GM18861 (cell line): ENCODE data around the gene PACS2.
"Not testable (repeated sequence)": the region's sequence is repeated elsewhere in the genome, so short reads cannot be mapped to it uniquely, and the experiment has no call there.

Experiments
- ATAC-seq: cut with Tn5 transposase; IDR thresholded peaks from one replicate; pipeline ENCODE4 v1.9.1; 2021; ENCODE audit not compliant: unreplicated experiment

The PACS2 gene

DNA sequence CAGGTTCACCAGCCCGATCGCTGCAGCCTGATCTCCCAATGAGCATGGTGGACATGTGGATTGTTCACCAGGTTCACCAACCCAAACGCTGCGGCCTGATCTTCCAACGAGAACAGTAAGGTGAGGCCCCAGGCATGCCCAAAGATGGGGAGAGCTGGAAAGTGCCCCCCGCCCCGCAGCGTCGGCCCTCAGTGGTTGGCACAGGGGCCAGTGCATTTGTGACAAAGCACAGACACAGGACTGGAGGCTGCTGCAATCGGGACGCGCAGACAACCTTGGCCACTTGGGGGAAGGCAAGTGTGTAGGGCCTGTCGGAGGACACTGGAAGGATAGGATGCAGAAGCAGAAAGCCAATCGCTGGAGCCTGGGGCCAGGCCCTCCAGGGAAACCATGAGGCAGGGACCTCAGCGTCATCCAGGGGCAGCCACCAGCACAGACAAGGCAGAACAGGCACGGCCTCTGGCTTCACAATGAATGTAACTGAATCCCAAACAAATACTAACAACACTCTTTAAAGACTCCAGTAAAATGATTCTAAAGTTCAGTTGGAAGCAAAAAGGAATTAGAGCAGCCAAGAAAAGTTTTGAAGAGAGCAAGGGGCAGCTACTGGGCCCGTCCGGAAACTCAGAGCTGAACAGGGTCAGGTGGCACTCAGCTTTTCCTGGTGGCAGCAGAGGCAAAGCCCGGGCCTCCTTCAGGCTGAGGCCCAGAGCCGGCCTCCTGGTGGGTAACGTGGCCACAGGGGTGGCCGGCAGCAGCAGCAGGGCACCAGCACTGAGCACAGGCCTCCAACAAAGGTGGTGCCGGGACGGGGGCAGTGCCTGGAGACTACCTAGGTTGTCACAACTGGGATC lies 27.1 kb upstream of the PACS2 start:
- ATAC-seq, result no peak

DNA sequence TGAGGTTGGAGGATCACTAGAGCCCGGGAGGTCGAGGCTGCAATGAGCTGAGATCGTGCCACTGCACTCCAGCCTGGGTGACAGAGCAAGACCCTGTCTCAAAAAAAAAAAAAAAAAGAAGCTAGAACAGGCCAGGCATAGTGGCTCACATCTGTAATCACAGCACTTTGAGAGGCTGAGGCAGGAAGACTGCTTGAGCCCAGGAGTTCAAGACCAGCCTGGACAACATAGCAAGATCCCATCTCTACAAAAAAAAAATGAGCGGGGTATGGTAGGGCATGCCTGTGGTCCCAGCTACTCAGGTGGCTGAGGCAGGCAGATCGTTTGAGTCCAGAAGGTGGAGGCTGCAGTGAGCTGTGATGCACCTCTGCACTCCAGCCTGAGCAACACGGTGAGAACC lies 25.6 kb upstream of the PACS2 start:
- ATAC-seq, result not testable (repeated sequence)

DNA sequence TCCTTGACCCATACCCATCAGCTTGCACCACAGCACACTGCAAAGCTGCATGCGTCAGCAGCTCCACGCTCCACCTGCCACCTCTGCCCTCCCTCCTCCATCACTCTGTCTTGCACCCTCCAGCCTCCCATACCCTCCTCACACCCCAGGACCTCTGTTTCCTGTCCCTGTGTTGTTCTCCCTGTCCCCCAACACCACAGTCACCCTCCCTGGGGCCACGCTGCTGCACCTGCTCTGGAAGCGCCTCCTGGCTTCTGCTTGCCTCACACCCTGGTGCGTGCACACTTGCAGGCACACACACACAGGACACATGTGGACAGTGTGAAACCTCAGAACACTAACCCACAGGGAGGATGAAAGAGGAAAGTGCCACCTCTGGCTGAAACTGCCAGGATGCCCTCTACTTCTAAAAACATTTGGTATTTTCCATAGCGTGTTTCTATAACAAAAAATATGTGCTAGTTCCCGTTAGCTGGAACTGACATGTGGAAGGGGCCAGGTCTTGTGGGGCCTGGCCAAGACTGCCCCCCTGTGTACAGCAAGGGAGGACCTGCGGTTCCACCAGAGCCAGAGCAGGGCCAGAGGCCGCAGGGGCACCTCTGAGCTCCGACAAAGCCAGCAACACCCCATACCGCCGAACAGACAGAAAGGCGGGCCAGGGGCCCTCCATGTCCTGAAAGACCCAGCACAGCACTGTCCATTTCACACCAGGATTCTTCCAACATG lies 23.8 kb upstream of the PACS2 start:
- ATAC-seq, result no peak

DNA sequence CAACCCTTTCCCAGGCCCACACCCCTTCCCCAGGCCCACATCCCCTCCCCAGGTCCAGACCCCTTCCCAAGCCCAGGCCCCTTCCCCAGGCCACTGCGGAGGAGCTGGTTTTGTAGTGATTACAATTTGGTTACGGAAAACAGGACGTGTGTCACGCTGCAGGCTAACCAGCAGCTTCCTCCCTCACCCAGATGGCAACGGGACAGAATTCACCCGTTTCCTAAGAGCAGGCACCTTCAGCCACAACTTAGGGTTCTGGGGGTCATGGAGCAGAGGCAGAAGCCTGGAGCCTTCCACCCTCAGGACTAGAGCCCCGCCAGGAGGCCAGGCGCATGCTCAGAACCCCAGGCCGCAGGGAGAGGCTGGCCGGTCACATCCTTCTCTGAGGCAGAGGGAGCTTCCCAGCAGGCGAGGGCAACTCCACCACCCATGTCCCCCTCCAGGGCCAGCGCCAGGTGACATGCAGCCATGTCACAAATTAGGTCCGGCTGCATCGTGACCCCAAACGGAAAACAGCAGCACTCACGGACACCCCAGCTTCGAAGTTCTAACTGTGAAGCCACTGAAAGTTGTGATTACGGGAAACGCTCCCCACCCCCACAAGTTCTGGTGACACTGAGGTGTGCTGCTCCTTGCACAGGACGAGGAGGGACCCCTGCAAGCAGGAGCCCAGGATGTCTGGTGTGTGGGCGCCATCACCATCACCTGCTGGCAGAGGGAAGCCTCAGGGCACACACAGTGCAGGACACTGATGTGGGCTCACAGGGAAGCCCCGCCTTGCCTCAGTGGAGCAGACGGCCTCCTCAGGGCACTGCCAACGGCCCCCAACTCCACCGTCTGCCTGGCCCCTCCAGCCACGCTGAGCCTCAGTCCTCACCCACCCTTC lies 21.5 kb upstream of the PACS2 start:
- no peak for ATAC-seq

DNA sequence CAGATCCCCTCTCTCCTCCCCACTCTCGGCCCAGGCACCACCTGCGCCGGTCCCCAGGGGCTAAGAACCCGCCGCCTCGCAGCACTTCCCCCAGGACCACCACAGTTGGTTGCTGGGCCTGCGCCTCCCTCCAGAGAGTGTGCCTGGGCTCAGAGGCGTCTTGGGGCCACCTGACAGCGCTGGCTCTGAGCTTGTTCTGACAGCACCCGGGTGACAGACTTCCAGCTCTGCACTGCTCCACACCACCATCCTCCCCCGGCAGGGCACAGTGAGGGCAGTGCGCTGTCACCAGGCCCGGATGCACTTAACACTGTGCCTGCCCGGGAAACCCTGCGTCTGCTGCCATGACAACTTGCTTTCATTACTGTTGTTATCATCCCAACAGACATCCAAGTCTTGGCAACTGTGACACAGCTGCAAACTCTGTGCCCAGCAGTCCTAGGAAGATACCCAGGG lies 20.4 kb upstream of the PACS2 start:
- no peak for ATAC-seq

- not testable (repeated sequence) for ATAC-seq
Measured at GRCh38 chr14:105297311-105297710, 17.2 kb upstream of the PACS2 start.

DNA sequence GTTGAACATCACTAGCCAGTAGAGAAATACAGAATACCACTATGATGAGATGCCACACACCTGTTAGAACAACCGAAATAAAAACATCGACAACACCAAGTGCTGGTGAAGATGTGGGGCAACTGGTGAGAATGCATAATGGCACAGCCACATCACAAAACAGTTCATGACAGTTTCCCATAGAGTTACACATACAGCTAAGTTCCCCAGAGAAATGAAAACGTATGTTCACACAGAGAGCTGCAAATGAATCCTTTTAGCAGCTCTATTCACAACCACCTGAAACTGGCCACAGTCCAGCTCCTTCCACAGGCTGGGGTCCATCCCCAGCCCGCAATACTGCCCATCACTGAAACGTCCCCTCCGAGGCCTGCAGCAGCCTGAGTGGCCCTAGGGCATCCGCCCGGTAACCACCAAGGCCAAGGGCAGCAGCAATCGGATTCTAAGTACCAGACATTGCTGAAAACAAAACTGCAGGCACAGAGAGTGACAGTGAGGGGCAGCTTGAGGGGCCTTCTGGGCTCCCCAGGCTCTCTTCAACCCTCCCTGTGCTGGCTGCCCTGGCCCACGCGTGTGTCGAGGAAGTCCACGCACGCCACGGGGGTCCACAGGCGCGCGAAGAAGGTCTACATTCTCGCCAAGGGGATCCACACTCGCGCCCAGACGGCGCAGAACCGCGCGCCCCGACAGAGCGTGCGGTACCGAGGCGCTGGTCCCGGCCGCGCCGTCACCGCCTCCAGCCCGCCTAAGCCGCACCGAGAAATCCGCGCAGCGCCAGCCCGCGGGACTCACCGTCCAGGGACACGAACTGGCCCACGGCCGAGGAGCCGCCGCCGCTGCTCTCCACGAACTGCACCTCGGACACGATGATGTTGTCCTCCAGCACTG lies 14.7 kb upstream of the PACS2 start:
- peak; percentile 19 for ATAC-seq

DNA sequence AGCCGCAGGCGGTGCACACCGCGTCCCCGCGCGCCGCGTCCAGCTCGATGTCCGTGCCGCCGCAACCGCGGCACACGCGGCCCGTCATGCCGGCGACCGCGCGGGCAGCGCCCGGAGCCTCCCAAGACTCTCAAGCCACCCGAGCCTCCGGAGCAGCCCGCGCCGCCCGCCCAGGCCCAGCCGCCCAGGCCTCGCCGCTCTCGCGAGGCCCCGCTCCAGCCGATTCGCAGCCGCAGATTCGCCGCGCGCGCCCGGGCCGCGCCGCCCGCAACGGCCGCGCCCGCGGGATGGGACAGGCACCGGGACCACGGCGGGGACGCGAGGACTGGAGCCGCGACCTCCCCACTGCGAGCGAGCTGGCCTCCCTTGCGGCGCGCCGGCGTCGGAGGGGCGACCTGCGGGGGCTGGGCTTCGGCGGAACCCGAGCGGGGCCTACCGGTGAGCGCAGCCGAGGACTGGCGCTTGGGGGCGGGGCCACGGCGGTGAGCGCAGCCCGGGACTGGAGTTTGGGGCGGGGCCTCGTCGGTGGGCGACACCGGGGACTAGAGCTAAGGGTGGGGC lies 13.9 kb upstream of the PACS2 start, which contains the start of gene BRF1:
BRF1 (minus strand) TSS at position 460 of the 561 bp plus-strand sequence; CDS start at position 88, 372 bp downstream.
- ATAC-seq, result peak; percentile 73

DNA sequence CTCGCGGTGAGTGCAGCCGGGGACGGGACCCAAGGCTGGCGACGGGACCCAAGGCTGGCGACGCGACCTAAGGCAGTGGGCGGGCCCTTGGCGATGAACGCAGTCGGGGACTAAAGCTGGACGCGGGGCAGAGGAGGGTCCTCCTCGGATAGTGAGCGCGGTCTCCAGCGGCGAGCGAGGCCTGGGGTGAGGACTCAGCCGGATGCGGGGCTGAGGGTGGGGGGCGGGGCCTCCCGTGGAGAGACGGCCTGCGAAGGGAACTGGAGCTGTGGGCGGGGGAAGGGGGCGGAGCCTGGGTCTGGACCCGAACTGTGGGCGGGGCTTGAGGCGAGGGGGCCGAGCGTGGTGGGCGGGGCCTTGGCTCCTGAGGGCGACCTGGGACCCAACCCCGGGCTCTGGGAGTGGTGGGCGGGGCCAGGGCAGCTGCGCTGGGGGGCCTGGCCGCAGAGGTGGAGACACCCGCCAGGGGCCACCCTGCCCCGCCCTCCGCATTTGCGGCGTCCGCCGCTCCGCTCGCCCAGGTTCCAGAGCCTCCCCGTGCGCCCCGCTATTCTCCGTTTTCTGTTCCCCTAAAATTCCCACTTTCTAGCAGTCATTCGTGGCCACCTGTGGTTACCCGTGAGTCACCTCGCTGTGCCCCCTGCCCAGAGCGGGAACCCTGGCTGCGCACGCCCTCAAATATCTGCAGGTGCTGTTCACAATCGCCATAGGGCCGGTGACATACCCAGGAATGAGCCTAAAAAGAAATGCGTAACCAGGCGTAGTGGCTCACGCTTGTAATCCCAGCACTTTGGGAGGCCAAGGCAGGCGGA lies 13.2 kb upstream of the PACS2 start:
- ATAC-seq, result peak; percentile 34

- not testable (repeated sequence) for ATAC-seq
Measured at GRCh38 chr14:105301915-105302249, 12.7 kb upstream of the PACS2 start.

- no peak for ATAC-seq
Measured at GRCh38 chr14:105303949-105304348, 10.6 kb upstream of the PACS2 start.

- ATAC-seq, result no peak
Measured at GRCh38 chr14:105304565-105304964, 10.0 kb upstream of the PACS2 start.

- no peak for ATAC-seq
Measured at GRCh38 chr14:105305345-105305744, 9.2 kb upstream of the PACS2 start.

GRCh38 chr14:105305791-105306190 lies 8.8 kb upstream of the PACS2 start:
- no peak for ATAC-seq

GRCh38 chr14:105307052-105307727 lies 7.4 kb upstream of the PACS2 start:
- ATAC-seq, result no peak

DNA sequence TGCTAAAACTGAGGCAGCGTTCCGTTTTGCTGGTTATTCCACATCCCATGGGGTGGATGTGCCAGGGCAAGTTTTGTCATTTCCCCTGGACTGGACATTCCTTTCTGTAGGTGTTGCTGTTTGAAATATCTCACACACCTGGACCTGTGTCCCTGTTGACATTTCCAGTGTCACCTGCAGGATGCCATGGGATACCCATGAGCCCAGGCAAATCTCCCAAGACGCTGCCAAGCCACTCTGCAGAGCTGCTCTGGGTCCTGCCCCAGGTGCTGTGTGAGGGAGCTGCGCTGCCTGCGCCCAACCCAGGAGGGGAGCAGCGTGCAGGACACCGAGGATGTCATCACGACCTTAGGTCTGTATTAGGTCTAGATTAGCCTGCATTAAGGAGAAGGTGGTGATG lies 5.2 kb upstream of the PACS2 start:
- no peak for ATAC-seq

GRCh38 chr14:105311838-105312237 lies 2.7 kb upstream of the PACS2 start:
- no peak for ATAC-seq

- ATAC-seq, result no peak
Measured at GRCh38 chr14:105312973-105313372, 1.6 kb upstream of the PACS2 start.
